Measurements from ENCODE around the gene NAT14. TPM values are rescaled to one million over a fixed set of nuclear protein-coding genes. Genes with fewer than 3 reads are reported as not detected.

Gene NAT14
- total RNA-seq, 2 experiments from 2014 or later: 8.5 to 12.9 TPM

DNA sequence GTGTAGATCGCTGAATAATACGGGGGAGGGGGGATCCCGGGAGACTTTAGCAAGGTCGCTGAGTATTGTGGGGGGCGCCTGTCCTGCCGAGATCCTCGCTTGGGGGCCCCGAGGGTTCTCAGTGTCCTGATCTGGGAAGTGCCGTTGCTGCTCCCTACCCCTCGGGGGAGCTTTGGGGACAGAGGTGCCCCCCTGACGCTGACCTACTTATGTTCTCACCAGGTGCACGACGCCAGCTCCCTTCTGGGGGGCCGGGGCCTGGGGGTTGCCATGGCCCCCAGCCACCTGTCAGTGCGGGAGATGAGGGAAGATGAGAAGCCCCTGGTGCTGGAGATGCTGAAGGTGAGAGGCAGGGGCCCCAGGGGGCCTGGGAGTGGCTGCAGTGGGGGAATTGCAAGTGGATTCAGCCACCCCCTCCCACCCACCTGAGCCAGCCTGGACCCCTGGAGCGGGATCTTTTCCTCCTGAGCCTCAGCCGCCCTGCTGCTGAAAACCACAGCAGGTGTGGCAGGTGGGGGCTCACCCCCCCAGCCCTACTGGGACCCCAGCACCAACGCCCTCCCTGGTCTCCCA is 537 bp downstream of the NAT14 start:
- DNase-seq: no peak
- Mint-ChIP-seq H3K27ac (no peak overlapping the region), H3K4me1 (ENCODE audit: low read depth) (peaks cover 15% of the 10 kb centered on the region), H3K27me3 (no peaks in the 10 kb centered on the region), H3K36me3 (no peaks in the 10 kb centered on the region), H3K9me3 (no peaks in the 10 kb centered on the region), H3K4me3 (peak overlapping the region; percentile 71)
- intact Hi-C loops (cut with micrococcal nuclease): no loop called here
- POLR2A ChIA-PET: interaction anchor here (0.9 to 3.4 kb wide), 2 partner anchors 9 to 151 kb away, joined by 3 to 23 read pairs; partner anchors contain the start of gene ZNF628
- CTCF ChIA-PET: interaction anchor here (0.6 to 3.3 kb wide), 3 partner anchors 18 to 345 kb away, joined by 3 to 26 read pairs (median 9); no protein-coding TSS in a partner anchor

DNA sequence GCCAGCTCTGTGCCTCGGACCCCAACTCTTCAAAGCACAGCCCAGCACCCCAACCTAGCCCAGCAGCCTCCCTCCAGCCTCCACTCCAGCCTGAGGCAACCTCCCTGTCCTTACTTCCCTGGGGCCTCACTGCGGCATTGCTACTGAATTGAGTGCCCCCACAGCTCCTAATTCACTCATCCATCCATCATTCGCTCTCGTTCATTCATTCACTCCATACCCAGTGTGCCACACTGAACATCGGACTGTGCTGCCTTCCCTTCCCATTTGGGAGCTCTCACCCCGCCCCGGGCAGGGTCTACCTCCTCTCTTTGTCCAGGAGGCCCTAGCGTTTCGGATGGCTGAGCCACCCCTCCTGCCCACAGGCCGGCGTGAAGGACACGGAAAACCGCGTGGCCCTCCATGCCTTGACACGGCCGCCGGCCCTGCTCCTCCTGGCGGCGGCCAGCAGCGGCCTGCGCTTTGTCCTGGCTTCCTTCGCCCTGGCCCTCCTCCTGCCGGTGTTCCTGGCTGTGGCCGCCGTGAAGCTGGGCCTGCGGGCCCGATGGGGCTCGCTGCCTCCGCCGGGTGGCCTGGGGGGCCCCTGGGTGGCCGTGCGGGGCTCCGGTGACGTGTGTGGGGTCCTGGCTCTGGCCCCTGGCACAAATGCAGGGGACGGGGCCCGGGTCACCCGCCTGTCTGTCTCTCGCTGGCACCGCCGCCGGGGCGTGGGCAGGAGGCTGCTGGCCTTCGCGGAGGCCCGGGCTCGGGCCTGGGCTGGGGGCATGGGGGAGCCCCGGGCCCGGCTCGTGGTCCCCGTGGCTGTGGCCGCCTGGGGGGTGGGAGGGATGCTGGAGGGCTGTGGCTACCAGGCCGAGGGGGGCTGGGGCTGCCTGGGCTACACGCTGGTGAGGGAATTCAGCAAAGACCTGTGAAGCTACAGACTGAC is 1.3 kb downstream of the NAT14 start:
- CTCF ChIA-PET: interaction anchor here (1.1 to 3.5 kb wide), 4 partner anchors 9 to 19 kb away, joined by 4 to 26 read pairs (median 12); partner anchors contain the start of gene ZNF628
- POLR2A ChIA-PET: interaction anchor here (1.9 to 3.4 kb wide), 2 partner anchors 10 to 79 kb away, joined by 5 to 23 read pairs; partner anchors contain the start of genes UBE2S and ZNF628
- intact Hi-C loops (cut with micrococcal nuclease): no loop called here
- no peak for DNase-seq
- H3K9me3 Mint-ChIP-seq: no peaks in the 10 kb centered on the region
- H3K4me3 Mint-ChIP-seq: peak overlapping the region; percentile 71
- no peak overlapping the region for H3K27ac Mint-ChIP-seq
- H3K36me3 Mint-ChIP-seq: no peaks in the 10 kb centered on the region
- H3K4me1 Mint-ChIP-seq (ENCODE audit: low read depth): peaks cover 15% of the 10 kb centered on the region
- H3K27me3 Mint-ChIP-seq: peaks cover 3% of the 10 kb centered on the region

DNA sequence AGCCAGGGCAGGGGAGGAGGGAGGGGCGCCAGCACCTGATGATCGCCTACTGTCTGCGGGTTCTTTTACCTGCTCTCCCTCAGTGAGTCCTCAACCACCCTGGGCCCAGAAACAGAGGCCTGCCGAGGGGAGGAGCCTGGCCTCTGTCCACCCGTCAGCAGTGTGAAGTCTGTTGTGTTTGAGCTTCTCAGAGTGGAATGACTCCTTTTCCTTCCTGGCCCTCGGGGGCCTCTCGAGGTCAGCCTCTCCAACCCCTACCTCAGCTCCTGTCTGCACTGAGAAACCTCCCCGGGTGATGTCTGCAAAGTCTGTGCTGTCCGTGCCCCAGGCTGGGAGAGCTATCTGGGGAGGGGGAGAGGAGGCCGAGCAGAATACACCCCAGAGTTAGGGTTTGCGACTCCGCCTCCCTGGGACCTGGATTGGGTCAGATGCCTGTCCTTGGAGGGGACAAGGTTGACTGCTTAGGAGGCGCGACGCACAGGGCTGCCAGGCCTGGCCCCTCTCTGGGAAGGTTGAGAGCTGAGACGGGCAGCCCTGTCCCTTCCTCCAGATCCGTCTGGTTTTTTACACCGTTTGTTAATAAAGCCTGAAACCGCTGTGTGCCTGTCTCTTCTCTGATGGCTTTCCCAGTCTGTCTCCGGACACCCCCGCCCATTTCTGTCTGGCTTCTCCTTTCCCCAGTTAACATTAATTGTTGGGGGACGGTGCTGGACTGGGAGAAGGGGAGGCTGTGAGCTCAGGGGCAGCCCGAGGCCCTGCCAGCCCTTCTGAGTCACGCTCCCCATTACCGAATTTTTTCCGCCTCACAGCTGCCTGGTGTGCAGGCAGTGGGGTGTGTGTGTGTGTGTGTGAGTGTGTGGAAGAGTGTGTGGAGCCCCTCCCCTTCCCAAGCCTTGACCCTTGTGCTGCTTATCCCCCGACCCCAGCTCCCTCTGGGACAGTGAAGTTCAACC is 2.3 kb downstream of the NAT14 start:
- ChIA-PET CTCF (interaction anchor here (1.1 to 3.5 kb wide), 3 partner anchors 10 to 20 kb away, joined by 4 to 25 read pairs (median 12); partner anchors contain the start of gene ZNF628), POLR2A (interaction anchor here (0.8 to 3.4 kb wide), 5 partner anchors 11 to 228 kb away, joined by 3 to 23 read pairs (median 5); partner anchors contain the start of genes FIZ1, PPP6R1, UBE2S and ZNF628)
- Mint-ChIP-seq H3K4me1 (ENCODE audit: low read depth) (peaks cover 15% of the 10 kb centered on the region), H3K27ac (peak overlapping the region; percentile 77), H3K27me3 (peaks cover 8% of the 10 kb centered on the region), H3K36me3 (no peaks in the 10 kb centered on the region), H3K4me3 (no peak overlapping the region), H3K9me3 (no peaks in the 10 kb centered on the region)
- intact Hi-C loops (cut with micrococcal nuclease): no loop called here
- DNase-seq: peak; percentile 77

DNA sequence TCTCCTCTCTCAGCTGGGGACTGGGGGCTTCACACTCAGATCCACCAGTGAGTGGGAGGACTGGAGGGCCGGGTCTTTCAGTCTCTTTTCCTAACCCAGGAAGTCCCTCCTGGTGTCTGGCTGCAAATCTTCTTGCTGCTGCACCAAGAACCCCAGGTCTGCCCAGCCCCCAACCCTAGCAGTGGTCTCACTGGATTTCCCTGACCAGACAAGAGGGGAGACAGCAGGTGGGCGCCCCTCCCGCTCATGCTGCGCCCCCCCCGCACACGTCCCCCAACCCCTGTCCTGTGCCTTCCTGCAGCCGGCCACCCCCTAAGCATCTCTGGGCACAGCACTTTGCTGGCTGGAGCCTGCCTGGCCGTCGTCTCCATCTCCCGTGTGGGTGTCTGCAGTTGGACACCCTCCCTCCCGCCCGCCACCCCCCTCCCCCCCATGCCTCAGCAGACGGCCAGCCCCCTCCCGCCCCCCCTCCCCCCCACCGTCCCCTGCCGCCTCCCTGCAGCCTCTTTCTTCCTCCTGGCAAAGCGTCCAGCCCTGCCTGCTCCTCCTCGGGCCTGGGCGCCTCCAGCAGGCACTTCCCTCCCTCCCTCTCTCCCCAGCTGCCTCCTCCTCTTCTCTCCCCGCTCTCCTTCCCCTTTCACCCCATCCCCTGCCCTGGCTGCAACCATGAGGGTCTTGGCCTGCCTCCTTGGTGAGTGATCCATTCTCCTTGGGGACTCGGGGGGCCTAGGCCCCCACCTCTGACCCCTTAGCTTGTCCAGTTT is 3.1 kb downstream of the NAT14 start, which contains the start of gene SSC5D:
Gene SSC5D (plus strand): TSS at position 513 of the 764 bp plus-strand sequence. CDS start 154 bp downstream, at position 667.
- Mint-ChIP-seq H3K36me3 (no peaks in the 10 kb centered on the region), H3K9me3 (no peaks in the 10 kb centered on the region), H3K27me3 (peaks cover 10% of the 10 kb centered on the region), H3K4me3 (no peak within 1 kb of the TSS), H3K4me1 (ENCODE audit: low read depth) (peaks cover 15% of the 10 kb centered on the region), H3K27ac (peak within 1 kb of the TSS; percentile 77)
- intact Hi-C loops (cut with micrococcal nuclease): no loop called here
- no peak for DNase-seq
- CTCF ChIA-PET: interaction anchor here (1.9 to 3.5 kb wide), 2 partner anchors 16 to 21 kb away, joined by 12 to 25 read pairs; no protein-coding TSS in a partner anchor
- POLR2A ChIA-PET: interaction anchor here (1.3 to 3.4 kb wide), 4 partner anchors 12 to 229 kb away, joined by 4 to 23 read pairs (median 5); partner anchors contain the start of genes PPP6R1, UBE2S and ZNF628

DNA sequence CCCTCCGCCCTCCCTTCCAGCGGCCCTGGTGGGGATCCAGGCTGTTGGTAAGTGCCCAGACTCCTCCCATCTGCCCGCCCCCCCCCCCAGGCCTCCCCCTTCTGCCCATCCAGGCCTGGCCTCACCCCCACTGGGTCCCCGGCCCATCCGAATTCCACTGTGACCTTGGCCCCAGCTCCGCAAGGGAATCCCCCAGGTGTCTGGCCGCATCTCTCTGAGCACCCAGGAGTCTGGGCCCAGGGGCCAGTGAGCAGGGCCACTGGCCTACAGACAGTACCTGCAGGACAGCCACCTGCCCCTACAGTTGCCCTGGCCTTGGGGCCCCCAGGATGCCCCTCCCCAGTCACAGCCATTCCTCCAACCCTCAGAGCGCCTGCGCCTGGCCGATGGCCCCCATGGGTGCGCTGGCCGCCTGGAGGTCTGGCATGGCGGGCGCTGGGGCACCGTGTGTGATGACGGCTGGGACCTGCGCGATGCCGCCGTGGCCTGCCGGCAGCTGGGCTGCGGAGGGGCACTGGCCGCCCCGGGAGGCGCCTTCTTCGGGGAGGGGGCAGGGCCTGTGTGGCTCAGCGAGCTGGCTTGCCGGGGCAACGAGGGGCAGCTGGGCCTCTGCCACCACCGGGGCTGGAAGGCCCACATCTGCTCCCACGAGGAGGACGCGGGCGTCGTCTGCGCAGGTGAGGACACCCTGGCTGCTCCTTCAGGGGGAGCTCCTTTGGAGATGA is 4.2 kb downstream of the NAT14 start:
- intact Hi-C loops (cut with micrococcal nuclease): no loop called here
- ChIA-PET CTCF (interaction anchor here (3.5 kb wide), 1 partner anchor 22 kb away, joined by 12 read pairs; no protein-coding TSS in a partner anchor), POLR2A (no interaction called here)
- Mint-ChIP-seq H3K27ac (no peak overlapping the region), H3K4me1 (ENCODE audit: low read depth) (peaks cover 15% of the 10 kb centered on the region), H3K4me3 (no peak overlapping the region), H3K9me3 (no peaks in the 10 kb centered on the region), H3K27me3 (peaks cover 12% of the 10 kb centered on the region), H3K36me3 (no peaks in the 10 kb centered on the region)
- no peak for DNase-seq

DNA sequence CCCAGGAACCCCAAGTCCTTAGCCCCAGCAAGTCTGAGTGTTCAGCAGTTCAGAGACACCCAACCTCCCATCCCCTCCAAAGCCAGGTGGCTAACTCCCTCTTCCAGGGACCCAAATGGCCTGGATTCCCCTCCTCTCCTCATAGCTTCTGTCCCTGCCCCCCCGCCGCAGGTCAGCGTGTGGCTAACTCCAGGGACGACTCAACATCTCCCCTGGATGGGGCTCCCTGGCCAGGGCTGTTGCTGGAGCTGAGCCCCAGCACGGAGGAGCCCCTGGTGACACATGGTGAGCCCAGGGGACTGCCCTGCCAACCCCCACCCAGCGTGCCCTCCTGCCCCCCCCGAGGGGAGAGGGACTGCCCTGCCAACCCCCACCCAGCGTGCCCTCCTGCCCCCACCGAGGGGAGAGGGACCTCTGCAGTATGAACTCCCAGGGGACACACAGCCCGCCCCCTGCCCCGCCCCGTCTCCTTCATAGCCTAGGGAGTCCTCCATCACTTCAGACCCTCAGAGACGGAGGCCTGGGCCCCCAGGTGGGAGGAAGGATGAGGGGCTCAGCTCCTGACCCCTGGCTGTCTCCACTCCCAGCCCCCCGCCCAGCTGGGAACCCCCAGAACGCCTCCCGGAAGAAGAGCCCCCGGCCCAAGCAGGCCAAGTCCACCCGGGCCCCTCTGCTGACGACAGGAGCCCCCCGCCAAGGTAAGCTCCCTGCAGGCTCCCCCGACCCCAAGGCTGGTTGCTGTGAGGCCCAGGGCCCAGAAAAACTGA is 4.9 kb downstream of the NAT14 start:
- POLR2A ChIA-PET: no interaction called here
- DNase-seq: no peak
- no peaks in the 10 kb centered on the region for H3K36me3 Mint-ChIP-seq
- intact Hi-C loops (cut with micrococcal nuclease): no loop called here
- peaks cover 12% of the 10 kb centered on the region for H3K27me3 Mint-ChIP-seq
- H3K9me3 Mint-ChIP-seq: no peaks in the 10 kb centered on the region
- H3K4me1 Mint-ChIP-seq (ENCODE audit: low read depth): peaks cover 15% of the 10 kb centered on the region
- CTCF ChIA-PET: interaction anchor here (3.5 to 5.8 kb wide), 2 partner anchors 14 to 23 kb away, joined by 12 to 38 read pairs; no protein-coding TSS in a partner anchor
- no peak overlapping the region for H3K27ac Mint-ChIP-seq
- no peak overlapping the region for H3K4me3 Mint-ChIP-seq

DNA sequence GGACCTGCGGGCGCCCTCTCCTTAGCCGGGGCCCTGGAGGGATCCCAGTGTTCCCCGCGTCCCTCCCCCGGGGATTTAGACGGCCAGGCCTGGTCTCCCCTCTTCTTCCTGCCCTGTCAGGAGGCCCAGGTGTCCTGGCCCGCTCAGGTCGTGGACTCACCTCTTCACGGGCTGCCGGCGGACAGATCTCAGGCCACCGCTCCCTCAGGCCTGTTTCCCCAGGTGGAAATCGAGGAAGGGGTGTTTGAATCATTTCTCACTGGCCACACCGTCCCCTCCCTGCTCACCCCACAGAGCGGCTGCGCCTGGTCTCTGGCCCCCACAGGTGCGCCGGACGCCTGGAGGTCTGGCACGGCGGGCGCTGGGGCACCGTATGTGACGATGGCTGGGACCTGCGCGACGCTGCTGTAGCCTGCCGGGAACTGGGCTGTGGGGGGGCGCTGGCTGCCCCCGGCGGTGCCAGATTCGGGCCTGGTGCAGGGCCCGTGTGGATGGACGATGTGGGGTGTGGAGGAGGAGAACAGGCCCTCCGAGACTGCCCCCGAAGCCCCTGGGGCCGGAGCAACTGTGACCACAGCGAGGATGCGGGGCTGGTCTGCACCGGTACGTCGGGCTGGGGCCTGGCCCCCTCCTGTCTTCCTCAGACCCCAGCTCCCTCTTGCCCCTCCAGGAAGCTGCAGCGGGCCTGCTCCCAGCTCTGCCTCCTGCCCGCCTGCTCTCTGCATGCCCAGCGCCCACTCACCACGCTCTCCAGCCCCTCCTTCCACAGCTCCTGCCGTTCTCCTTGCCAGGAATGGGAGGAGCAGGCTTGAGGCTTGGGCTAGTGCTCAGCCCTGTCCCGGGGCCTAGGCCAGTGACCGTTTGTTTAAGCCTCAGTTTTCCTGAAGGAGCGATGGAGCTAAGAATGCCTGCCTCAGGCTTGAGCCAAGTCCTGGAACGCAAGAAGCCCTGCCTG is 5.8 kb downstream of the NAT14 start:
- intact Hi-C loops (cut with micrococcal nuclease): no loop called here
- CTCF ChIA-PET: interaction anchor here (5.8 kb wide), 1 partner anchor 13 kb away, joined by 38 read pairs; no protein-coding TSS in a partner anchor
- POLR2A ChIA-PET: no interaction called here
- Mint-ChIP-seq H3K9me3 (no peaks in the 10 kb centered on the region), H3K4me3 (no peak overlapping the region), H3K27ac (no peak overlapping the region), H3K27me3 (peaks cover 12% of the 10 kb centered on the region), H3K4me1 (ENCODE audit: low read depth) (peaks cover 15% of the 10 kb centered on the region), H3K36me3 (no peaks in the 10 kb centered on the region)
- no peak for DNase-seq

DNA sequence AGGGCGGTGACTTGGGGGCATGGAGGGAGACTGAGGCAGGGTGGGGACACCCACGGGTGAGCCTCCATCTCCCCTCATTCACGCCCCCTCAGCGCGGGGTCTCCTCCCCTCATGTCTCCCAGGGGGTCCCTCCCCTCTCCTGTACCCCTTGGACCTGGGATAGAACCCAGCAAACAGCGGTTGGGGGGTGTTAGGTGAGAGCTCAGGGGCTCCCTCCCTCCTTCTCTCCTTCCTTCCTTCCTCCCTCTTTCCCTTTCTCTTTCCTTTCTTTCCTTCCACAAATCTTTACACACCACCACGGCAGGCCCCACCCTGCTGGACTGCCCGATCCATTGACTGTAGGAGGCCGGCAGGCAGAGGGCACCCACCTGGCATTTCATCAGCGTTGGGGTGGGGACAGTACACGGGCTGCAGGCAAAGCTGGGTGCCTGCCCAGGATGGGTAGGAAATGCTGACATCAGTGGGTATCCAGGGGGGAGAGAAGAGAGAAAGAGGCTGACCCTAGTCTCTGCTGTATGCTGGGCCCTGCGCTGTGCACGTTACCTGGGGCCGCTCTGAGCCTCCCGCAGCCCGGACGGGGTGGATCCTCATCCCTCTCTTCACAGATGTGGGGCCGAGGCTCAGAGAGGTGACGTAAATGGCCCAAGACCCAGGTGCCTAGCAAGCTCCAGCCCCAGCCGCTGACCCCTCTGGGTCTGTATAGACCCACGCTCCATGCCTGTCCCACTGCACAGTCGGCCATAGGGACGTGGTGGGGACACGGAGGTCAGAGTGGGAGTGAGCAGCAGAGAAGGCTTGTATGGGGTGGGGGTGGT is 6.8 kb downstream of the NAT14 start:
- no peak overlapping the region for H3K4me3 Mint-ChIP-seq
- DNase-seq: no peak
- ChIA-PET CTCF (interaction anchor here (5.8 kb wide), 1 partner anchor 12 kb away, joined by 38 read pairs; no protein-coding TSS in a partner anchor), POLR2A (no interaction called here)
- peaks cover 12% of the 10 kb centered on the region for H3K27me3 Mint-ChIP-seq
- no peak overlapping the region for H3K27ac Mint-ChIP-seq
- intact Hi-C loops (cut with micrococcal nuclease): no loop called here
- peaks cover 11% of the 10 kb centered on the region for H3K4me1 Mint-ChIP-seq (ENCODE audit: low read depth)
- no peaks in the 10 kb centered on the region for H3K9me3 Mint-ChIP-seq
- no peaks in the 10 kb centered on the region for H3K36me3 Mint-ChIP-seq
